B cell (primary cell): ENCODE results near the gene RNFT2. TPM values are rescaled to one million over a fixed set of nuclear protein-coding genes. Genes with fewer than 3 reads are reported as not detected.
"Not testable (repeated sequence)": the region's sequence is repeated elsewhere in the genome, so short reads cannot be mapped to it uniquely, and the experiment has no call there.

Experiments
- ATAC-seq: fragments of 200-7000 bp; cut with Tn5 transposase; one replicate; pipeline ENCODE4 v1.10.0; 2021; ENCODE audit warnings: low read depth, mild to moderate bottlenecking, moderate number of reproducible peaks, moderate library complexity
- CTCF ChIA-PET: fragments of 350-600 bp; sonication (Branson Sonifier 250); formaldehyde crosslinking; loops from one replicate; lab custom pipeline; 2021; ENCODE audit warnings: antibody characterized with exemption, inconsistent platforms; lab: Charles Lee
- POLR2A ChIA-PET: fragments of 350-600 bp; sonication (Branson Sonifier 250); formaldehyde crosslinking; loops from one replicate; lab custom pipeline; 2021; ENCODE audit warnings: antibody characterized with exemption; lab: Charles Lee
- DNase-seq: peaks from one replicate; pipeline ENCODE4 v3.0.0; 2013
- H2AFZ ChIP-seq: 2 replicates; pipeline ENCODE4 v1.6.1; 2012; ENCODE audit warnings: mild to moderate bottlenecking, low read depth, low read length; ENCODE audit not compliant: insufficient read depth, poor library complexity, severe bottlenecking
- H3K27ac ChIP-seq, 2 donors: 1 replicate in 1 of 2; 2 replicates in 1 of 2; pipeline ENCODE4 v1.5.1; 2012 to 2013; ENCODE audit warnings: low read length in 2 of 2, mild to moderate bottlenecking in 2 of 2, moderate library complexity in 1 of 2
- H3K27me3 ChIP-seq, 4 experiments: fragments of 200-600 bp in 1 of 4; sonication (generic) in 1 of 4; replicated peaks in 1 of 4; 1 replicate in 2 of 4; 2 replicates in 2 of 4; pipeline versions ENCODE4 v1.6.1 to v1.7.0; 2013 to 2016; ENCODE audit warnings: low read length in 3 of 4, mild to moderate bottlenecking in 2 of 4, mixed read lengths in 1 of 4, moderate library complexity in 1 of 4; ENCODE audit not compliant: insufficient read depth in 4 of 4, control insufficient read depth in 3 of 4; ENCODE audit errors: control extremely low read depth in 1 of 4
- H3K36me3 ChIP-seq, 2 experiments: replicated peaks in 1 of 2; 1 replicate in 1 of 2; 2 replicates in 1 of 2; pipeline versions ENCODE4 v1.6.1 to v1.7.1; 2013; ENCODE audit warnings: low read length in 1 of 2; ENCODE audit not compliant: insufficient read depth in 2 of 2, control insufficient read depth in 1 of 2; ENCODE audit errors: control extremely low read depth in 1 of 2, extremely low read depth in 1 of 2
- H3K4me1 ChIP-seq, 2 donors: fragments of 200-600 bp in 1 of 2; sonication (generic) in 1 of 2; 1 replicate in 1 of 2; 2 replicates in 1 of 2; pipeline versions ENCODE4 v1.5.1 to v1.6.1; 2013 to 2017; ENCODE audit warnings: low read length in 2 of 2; ENCODE audit not compliant: control insufficient read depth in 2 of 2, insufficient read depth in 2 of 2
- H3K4me2 ChIP-seq: replicated peaks from 2 replicates; pipeline ENCODE3; 2012; ENCODE audit warnings: mild to moderate bottlenecking, low read depth, low read length; ENCODE audit not compliant: poor library complexity, severe bottlenecking
- H3K4me3 ChIP-seq, 5 experiments: fragments of 200-600 bp in 1 of 5; sonication (generic) in 1 of 5; 1 replicate in 3 of 5; 2 replicates in 2 of 5; pipeline versions ENCODE4 v1.5.1 to v1.7.0; 2011 to 2016; ENCODE audit warnings: low read length in 4 of 5, mild to moderate bottlenecking in 4 of 5, low read depth in 2 of 5, control low read depth in 1 of 5, moderate library complexity in 1 of 5; ENCODE audit not compliant: insufficient read depth in 1 of 5; ENCODE audit errors: control extremely low read depth in 1 of 5, extremely low read depth in 1 of 5
- H3K79me2 ChIP-seq: fragments of 200-600 bp; sonication (generic); one replicate; pipeline ENCODE4 v1.6.0; 2016; ENCODE audit warnings: low read length; ENCODE audit not compliant: control insufficient read depth, insufficient read depth
- H3K9ac ChIP-seq: fragments of 200-600 bp; sonication (generic); 2 replicates; pipeline ENCODE4 v1.6.1; 2017; ENCODE audit warnings: mild to moderate bottlenecking, low read length, moderate library complexity
- H3K9me3 ChIP-seq, 3 donors: one replicate each; pipeline versions ENCODE4 v1.6.1 to v1.7.1; 2013; ENCODE audit warnings: low read length in 2 of 3; ENCODE audit not compliant: control insufficient read depth in 2 of 3, insufficient read depth in 1 of 3; ENCODE audit errors: control extremely low read depth in 1 of 3
- H4K20me1 ChIP-seq: 2 replicates; pipeline ENCODE4 v1.6.0; 2012; ENCODE audit warnings: mild to moderate bottlenecking, low read length; ENCODE audit not compliant: insufficient read depth, control insufficient read depth, poor library complexity, severe bottlenecking
- H3K27ac Mint-ChIP-seq: one replicate; pipeline ENCODE4 v1.8.0; 2021; ENCODE audit warnings: mixed read lengths
- H3K27me3 Mint-ChIP-seq: one replicate; pipeline ENCODE4 v1.8.0; 2021; ENCODE audit warnings: mixed read lengths
- H3K4me1 Mint-ChIP-seq: one replicate; pipeline ENCODE4 v1.8.0; 2021; ENCODE audit warnings: mixed read lengths
- H3K4me3 Mint-ChIP-seq: one replicate; pipeline ENCODE4 v1.8.0; 2021; ENCODE audit warnings: mixed read lengths
- H3K9me3 Mint-ChIP-seq: one replicate; pipeline ENCODE4 v1.8.0; 2022; ENCODE audit warnings: mixed read lengths; ENCODE audit not compliant: insufficient read depth
- CTCF ChIP-seq: fragments of 200-600 bp; IDR thresholded peaks from one replicate; pipeline ENCODE4 v1.8.0; 2022; ENCODE audit warnings: antibody characterized with exemption, mild to moderate bottlenecking
- EZH2 ChIP-seq: IDR thresholded peaks from 2 replicates; pipeline ENCODE4 v1.6.1; 2012; ENCODE audit warnings: borderline replicate concordance, low read depth, mild to moderate bottlenecking, moderate library complexity, low read length; ENCODE audit not compliant: insufficient read depth, poor library complexity, severe bottlenecking
- WGBS: methylation state at CpG from one replicate; pipeline ENCODE4 v1.1.5; 2013; ENCODE audit warnings: missing lambda C conversion rate; ENCODE audit not compliant: insufficient coverage; 5-methylcytosine and 5-hydroxymethylcytosine counted together
- intact Hi-C: fragments of 100-400 bp; cut with micrococcal nuclease; formaldehyde crosslinking; loops from one replicate; pipeline ENCODE4 v1.10.0; 2022
- polyA plus RNA-seq: library from polyadenylated mRNA; depleted of rRNA; stranded (reverse); fragments of >200 nt; gene quantifications from 2 replicates; pipeline ENCODE4 v1.2.3, GENCODE V29; 2012
- total RNA-seq, 2 donors: library from RNA; stranded (reverse); fragments of 120-200 nt in 1 of 2; gene quantifications; 1 replicate in 1 of 2; 2 replicates in 1 of 2; pipeline versions ENCODE4 v1.2.3 to v1.2.4, GENCODE V29; 2013 to 2022

The RNFT2 gene
- total and polyA plus RNA-seq, 2 donors (not counting 1 experiment from before 2014, with no cell fraction given) = 5.2 to 18.2 TPM

DNA sequence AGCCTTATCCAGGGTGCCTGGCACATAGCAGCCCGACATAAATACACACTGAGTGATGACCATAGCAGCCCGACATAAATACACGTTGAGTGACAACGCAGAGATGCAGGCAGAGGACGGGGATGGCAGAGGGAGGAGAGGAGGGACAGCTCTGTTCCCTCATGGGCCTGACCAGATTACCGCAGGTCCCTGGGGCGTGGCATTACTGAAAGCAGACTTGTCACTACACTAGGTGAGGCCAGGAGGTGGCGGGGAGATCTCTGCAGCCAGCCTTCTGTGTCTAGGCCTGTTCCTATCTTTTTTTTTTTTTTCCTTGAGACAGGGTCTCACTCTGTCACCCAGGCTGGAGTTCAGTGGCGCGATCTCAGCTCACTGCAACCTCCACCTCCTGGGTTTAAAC is 74.1 kb downstream of the RNFT2 start:
- H3K9me3 ChIP-seq = no peaks in the 10 kb centered on the region
- peaks cover 34 to 66% of the 10 kb centered on the region in 2 donors for H3K4me1 ChIP-seq
- ChIA-PET CTCF (no interaction called here), POLR2A (interaction anchor here (1.0 kb wide), 1 partner anchor 68 kb away, joined by 8 read pairs; no protein-coding TSS in a partner anchor)
- TF ChIP-seq EZH2 (no peak), CTCF (no peak)
- no peaks in the 10 kb centered on the region for H3K9me3 Mint-ChIP-seq
- no peaks in the 10 kb centered on the region for H3K79me2 ChIP-seq
- H3K27ac Mint-ChIP-seq = peak overlapping the region; percentile 62
- H3K9ac ChIP-seq = no peak overlapping the region
- no peak overlapping the region for H3K4me3 ChIP-seq
- H2AFZ ChIP-seq = no peak overlapping the region
- H3K4me1 Mint-ChIP-seq = peaks cover 53% of the 10 kb centered on the region
- no peaks in the 10 kb centered on the region for H3K27me3 Mint-ChIP-seq
- H4K20me1 ChIP-seq = no peaks in the 10 kb centered on the region
- peaks cover 0 to 2% of the 10 kb centered on the region in 2 experiments for H3K36me3 ChIP-seq
- H3K27ac ChIP-seq = no peak overlapping the region
- H3K4me2 ChIP-seq = no peak overlapping the region
- ATAC-seq (peak; percentile 48), DNase-seq (no peak)
- 94% methylated on average over 7 of the region's 10 CpGs for WGBS
- no peak overlapping the region for H3K4me3 Mint-ChIP-seq
- intact Hi-C loops = no loop called here
- H3K27me3 ChIP-seq = no peaks in the 10 kb centered on the region

GRCh38 chr12:116813271-116814041 is 75.3 kb downstream of the RNFT2 start:
- TF ChIP-seq CTCF = no peak
- no peak for TF ChIP-seq EZH2
- Histone ChIP-seq H3K9ac (no peak overlapping the region), H3K79me2 (no peaks in the 10 kb centered on the region), H3K36me3 (peaks cover 0 to 2% of the 10 kb centered on the region in 2 experiments), H3K4me2 (no peak overlapping the region), H3K4me3 (no peak overlapping the region), H3K27ac (no peak overlapping the region), H3K9me3 (no peaks in the 10 kb centered on the region), H4K20me1 (no peaks in the 10 kb centered on the region), H3K4me1 (peaks cover 45 to 71% of the 10 kb centered on the region in 2 donors), H3K27me3 (no peaks in the 10 kb centered on the region), H2AFZ (no peak overlapping the region)
- intact Hi-C loops = no loop called here
- Mint-ChIP-seq H3K9me3 (no peaks in the 10 kb centered on the region), H3K4me1 (peaks cover 62% of the 10 kb centered on the region), H3K27me3 (no peaks in the 10 kb centered on the region), H3K4me3 (no peak overlapping the region), H3K27ac (peak overlapping the region; percentile 84)
- 100% methylated on average over 3 of the region's 7 CpGs for WGBS
- DNase-seq = no peak
- ATAC-seq = no peak
- ChIA-PET CTCF (no interaction called here), POLR2A (no interaction called here)

- H2AFZ ChIP-seq, POLR2A ChIA-PET, H3K36me3 ChIP-seq, H4K20me1 ChIP-seq, H3K27me3 ChIP-seq, intact Hi-C loops, ATAC-seq, H3K79me2 ChIP-seq, H3K9me3 ChIP-seq, H3K27me3 Mint-ChIP-seq, H3K4me3 ChIP-seq, DNase-seq, H3K9ac ChIP-seq, H3K9me3 Mint-ChIP-seq, H3K4me2 ChIP-seq: not testable (repeated sequence)
- CTCF ChIA-PET = interaction anchor here (1.0 to 2.8 kb wide), 2 partner anchors 66 to 106 kb away, joined by 3 to 10 read pairs; partner anchors contain the start of gene HRK
- peak overlapping the region; percentile 41 for H3K4me3 Mint-ChIP-seq
- H3K27ac Mint-ChIP-seq = peak overlapping the region; percentile 84
- Histone ChIP-seq H3K27ac (peak overlapping the region in 1 of 2 donors; percentile 93), H3K4me1 (peaks cover 52 to 77% of the 10 kb centered on the region in 2 donors)
- H3K4me1 Mint-ChIP-seq = peaks cover 68% of the 10 kb centered on the region
- WGBS = 30% methylated on average over 3 of the region's 10 CpGs
Observed at GRCh38 chr12:116814766-116815165, 76.7 kb downstream of the RNFT2 start.
